ENCODE results near the gene TIAM1.

The TIAM1 gene

GRCh38 chr21:31119199-31119598 lies 224.9 kb downstream of the TIAM1 start:
- no peak overlapping the region for H3K4ac ChIP-seq (ENCODE audit: low read depth, low read length)
- no CpG with 5 or more reads among the region's 6 CpGs for WGBS (ENCODE audit: extremely low coverage, insufficient coverage, insufficient read length)

GRCh38 chr21:31117128-31117916 lies 226.7 kb downstream of the TIAM1 start:
- Histone ChIP-seq H3K14ac (ENCODE audit: low read length) (no peak overlapping the region), H3K36me3 (ENCODE audit: control insufficient read depth in 1 of 2, insufficient read depth in 2 of 2, low read length in 2 of 2) (peaks cover 4 to 12% of the 10 kb centered on the region in 2 experiments), H3K4ac (ENCODE audit: low read depth, low read length) (no peak overlapping the region), H3K79me1 (ENCODE audit: low read length) (no peaks in the 10 kb centered on the region), H2BK5ac (ENCODE audit: low read depth, low read length, poor library complexity) (no peak overlapping the region), H3K4me1 (ENCODE audit: control insufficient read depth in 1 of 2, insufficient read depth in 2 of 2, low read length in 2 of 2) (peaks cover 11% of the 10 kb centered on the region in 2 experiments), H3K9ac (ENCODE audit: low read length) (no peak overlapping the region), H4K91ac (ENCODE audit: low read depth, low read length) (no peak overlapping the region), H3K27me3 (ENCODE audit: insufficient read depth, low read length) (no peaks in the 10 kb centered on the region), H2AK5ac (ENCODE audit: low read length) (no peak overlapping the region), H3K23ac (ENCODE audit: low read length) (no peak overlapping the region), H4K12ac (ENCODE audit: low read depth, low read length) (no peak overlapping the region), H2AFZ (ENCODE audit: insufficient read depth, low read length, poor library complexity) (no peak overlapping the region), H3K79me2 (ENCODE audit: control insufficient read depth, insufficient read depth, low read length, poor library complexity) (no peaks in the 10 kb centered on the region), H2BK12ac (ENCODE audit: low read length) (peak overlapping the region; percentile 51), H3K4me3 (ENCODE audit: low read depth, low read length) (no peak overlapping the region), H3K27ac (ENCODE audit: low read depth, low read length) (peak overlapping the region; percentile 38), H3K4me2 (ENCODE audit: low read length) (no peak overlapping the region), H2BK120ac (ENCODE audit: insufficient read depth, low read length, poor library complexity) (no peak overlapping the region), H4K8ac (ENCODE audit: low read depth, low read length) (no peak overlapping the region), H3K9me3 (ENCODE audit: insufficient read depth, low read depth, low read length) (peaks cover 2% of the 10 kb centered on the region), H3K18ac (ENCODE audit: low read length) (peak overlapping the region; percentile 6)
- no CpG with 5 or more reads among the region's 9 CpGs for WGBS (ENCODE audit: extremely low coverage, insufficient coverage, insufficient read length)
- peak; percentile 36 to 82 for DNase-seq

More at GRCh38 chr21:31119199-31119598, 224.9 kb downstream of the TIAM1 start:
- Histone ChIP-seq H2BK5ac (ENCODE audit: low read depth, low read length, poor library complexity) (no peak overlapping the region), H3K4me1 (ENCODE audit: control insufficient read depth in 1 of 2, insufficient read depth in 2 of 2, low read length in 2 of 2) (peaks cover 11% of the 10 kb centered on the region in 2 experiments), H3K9ac (ENCODE audit: low read length) (no peak overlapping the region), H3K27ac (ENCODE audit: low read depth, low read length) (no peak overlapping the region), H3K4me2 (ENCODE audit: low read length) (no peak overlapping the region), H3K23ac (ENCODE audit: low read length) (no peak overlapping the region), H3K79me1 (ENCODE audit: low read length) (no peaks in the 10 kb centered on the region), H3K36me3 (ENCODE audit: control insufficient read depth in 1 of 2, insufficient read depth in 2 of 2, low read length in 2 of 2) (peaks cover 6 to 16% of the 10 kb centered on the region in 2 experiments), H4K12ac (ENCODE audit: low read depth, low read length) (no peak overlapping the region), H3K9me3 (ENCODE audit: insufficient read depth, low read depth, low read length) (peaks cover 2% of the 10 kb centered on the region), H3K4me3 (ENCODE audit: low read depth, low read length) (no peak overlapping the region), H4K8ac (ENCODE audit: low read depth, low read length) (no peak overlapping the region), H2BK120ac (ENCODE audit: insufficient read depth, low read length, poor library complexity) (no peak overlapping the region), H2BK12ac (ENCODE audit: low read length) (no peak overlapping the region), H3K27me3 (ENCODE audit: insufficient read depth, low read length) (no peaks in the 10 kb centered on the region), H3K79me2 (ENCODE audit: control insufficient read depth, insufficient read depth, low read length, poor library complexity) (no peaks in the 10 kb centered on the region), H4K91ac (ENCODE audit: low read depth, low read length) (no peak overlapping the region), H2AK5ac (ENCODE audit: low read length) (no peak overlapping the region), H3K18ac (ENCODE audit: low read length) (no peak overlapping the region), H3K14ac (ENCODE audit: low read length) (no peak overlapping the region), H2AFZ (ENCODE audit: insufficient read depth, low read length, poor library complexity) (no peak overlapping the region)
- no peak for DNase-seq

DNA sequence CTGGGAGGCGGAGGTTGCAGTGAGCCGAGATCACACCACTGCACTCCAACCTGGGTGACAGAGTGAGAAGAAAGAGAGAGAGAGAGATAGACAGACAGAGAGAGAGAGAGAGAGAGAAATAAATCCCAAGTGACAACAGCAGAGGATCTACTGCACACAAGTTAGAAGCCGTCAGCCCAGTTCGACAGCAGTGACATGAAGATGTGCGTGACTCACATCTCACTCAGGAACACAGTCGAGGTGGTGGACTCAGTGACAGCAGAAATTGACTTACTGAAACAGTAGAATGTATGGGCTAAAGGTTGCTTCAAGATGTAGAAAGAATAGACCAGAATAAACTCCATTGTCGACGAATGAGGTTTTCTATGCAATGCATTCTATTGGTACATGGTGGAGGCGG lies 228.8 kb downstream of the TIAM1 start:
- no peak overlapping the region for H3K9ac ChIP-seq (ENCODE audit: low read length)
- H3K27me3 ChIP-seq (ENCODE audit: insufficient read depth, low read length), result no peaks in the 10 kb centered on the region
- H3K79me2 ChIP-seq (ENCODE audit: control insufficient read depth, insufficient read depth, low read length, poor library complexity), result no peaks in the 10 kb centered on the region
- no peak overlapping the region for H3K23ac ChIP-seq (ENCODE audit: low read length)
- H2BK120ac ChIP-seq (ENCODE audit: insufficient read depth, low read length, poor library complexity), result no peak overlapping the region
- no peak overlapping the region for H3K4ac ChIP-seq (ENCODE audit: low read depth, low read length)
- H2AK5ac ChIP-seq (ENCODE audit: low read length), result no peak overlapping the region
- peaks cover 2% of the 10 kb centered on the region for H3K9me3 ChIP-seq (ENCODE audit: insufficient read depth, low read depth, low read length)
- H3K27ac ChIP-seq (ENCODE audit: low read depth, low read length), result no peak overlapping the region
- H4K8ac ChIP-seq (ENCODE audit: low read depth, low read length), result no peak overlapping the region
- no peak overlapping the region for H3K4me2 ChIP-seq (ENCODE audit: low read length)
- H4K12ac ChIP-seq (ENCODE audit: low read depth, low read length), result no peak overlapping the region
- H2BK5ac ChIP-seq (ENCODE audit: low read depth, low read length, poor library complexity), result no peak overlapping the region
- H2AFZ ChIP-seq (ENCODE audit: insufficient read depth, low read length, poor library complexity), result no peak overlapping the region
- peak; percentile 50 to 64 for DNase-seq
- no peak overlapping the region for H3K18ac ChIP-seq (ENCODE audit: low read length)
- H3K14ac ChIP-seq (ENCODE audit: low read length), result no peak overlapping the region
- peaks cover under 1 to 5% of the 10 kb centered on the region in 2 experiments for H3K36me3 ChIP-seq (ENCODE audit: control insufficient read depth in 1 of 2, insufficient read depth in 2 of 2, low read length in 2 of 2)
- H2BK12ac ChIP-seq (ENCODE audit: low read length), result no peak overlapping the region
- H3K79me1 ChIP-seq (ENCODE audit: low read length), result no peaks in the 10 kb centered on the region
- no peak overlapping the region for H3K4me3 ChIP-seq (ENCODE audit: low read depth, low read length)
- H4K91ac ChIP-seq (ENCODE audit: low read depth, low read length), result no peak overlapping the region
- no CpG with 5 or more reads among the region's 9 CpGs for WGBS (ENCODE audit: extremely low coverage, insufficient coverage, insufficient read length)
- peaks cover 11% of the 10 kb centered on the region in 2 experiments for H3K4me1 ChIP-seq (ENCODE audit: control insufficient read depth in 1 of 2, insufficient read depth in 2 of 2, low read length in 2 of 2)

DNA sequence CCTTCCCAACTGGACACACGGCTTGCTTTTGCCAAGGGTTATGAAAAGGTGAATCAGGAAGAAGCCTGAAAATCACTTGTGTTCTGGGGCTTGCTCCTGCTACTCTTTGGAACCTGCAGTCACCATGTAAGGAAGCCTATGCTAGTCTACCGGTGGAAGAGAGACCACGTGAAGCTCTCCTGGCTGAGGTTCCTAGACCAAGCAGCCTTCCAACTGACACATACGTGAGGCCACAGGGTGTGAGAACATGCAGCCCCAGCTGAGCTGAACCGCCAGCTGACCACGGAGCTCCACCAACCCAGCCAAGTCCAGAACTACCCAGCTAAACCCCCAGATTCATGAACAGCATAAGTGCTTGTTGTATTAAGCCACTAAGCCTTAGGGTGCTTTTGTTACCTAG lies 233.0 kb downstream of the TIAM1 start:
- H3K9me3 ChIP-seq (ENCODE audit: insufficient read depth, low read depth, low read length), result peaks cover 2% of the 10 kb centered on the region
- WGBS (ENCODE audit: extremely low coverage, insufficient coverage, insufficient read length), result no CpG with 5 or more reads among the region's 6 CpGs
- H4K8ac ChIP-seq (ENCODE audit: low read depth, low read length), result no peak overlapping the region
- no peak overlapping the region for H3K9ac ChIP-seq (ENCODE audit: low read length)
- H3K79me1 ChIP-seq (ENCODE audit: low read length), result no peaks in the 10 kb centered on the region
- no peak overlapping the region for H3K18ac ChIP-seq (ENCODE audit: low read length)
- H4K91ac ChIP-seq (ENCODE audit: low read depth, low read length), result no peak overlapping the region
- no peaks in the 10 kb centered on the region for H3K36me3 ChIP-seq (ENCODE audit: control insufficient read depth in 1 of 2, insufficient read depth in 2 of 2, low read length in 2 of 2)
- H4K12ac ChIP-seq (ENCODE audit: low read depth, low read length), result no peak overlapping the region
- no peaks in the 10 kb centered on the region for H3K79me2 ChIP-seq (ENCODE audit: control insufficient read depth, insufficient read depth, low read length, poor library complexity)
- no peak overlapping the region for H3K4ac ChIP-seq (ENCODE audit: low read depth, low read length)
- no peak overlapping the region for H3K4me2 ChIP-seq (ENCODE audit: low read length)
- peaks cover 2% of the 10 kb centered on the region in 2 experiments for H3K4me1 ChIP-seq (ENCODE audit: control insufficient read depth in 1 of 2, insufficient read depth in 2 of 2, low read length in 2 of 2)
- H3K14ac ChIP-seq (ENCODE audit: low read length), result no peak overlapping the region
- no peak overlapping the region for H3K4me3 ChIP-seq (ENCODE audit: low read depth, low read length)
- H2BK5ac ChIP-seq (ENCODE audit: low read depth, low read length, poor library complexity), result no peak overlapping the region
- no peak overlapping the region for H2BK12ac ChIP-seq (ENCODE audit: low read length)
- no peak for DNase-seq
- no peak overlapping the region for H3K27ac ChIP-seq (ENCODE audit: low read depth, low read length)
- H2BK120ac ChIP-seq (ENCODE audit: insufficient read depth, low read length, poor library complexity), result no peak overlapping the region
- H3K27me3 ChIP-seq (ENCODE audit: insufficient read depth, low read length), result no peaks in the 10 kb centered on the region
- H2AFZ ChIP-seq (ENCODE audit: insufficient read depth, low read length, poor library complexity), result no peak overlapping the region
- no peak overlapping the region for H3K23ac ChIP-seq (ENCODE audit: low read length)
- no peak overlapping the region for H2AK5ac ChIP-seq (ENCODE audit: low read length)

All from trophoblast cell (in vitro differentiated cells and primary cell).